GM23338 (cell line): ENCODE data around the gene PDZD8.

Source experiments
- CREB1 ChIP-seq: fragments of 250-450 bp; sonication (Bioruptor Pico); IDR thresholded peaks from 2 replicates; pipeline ENCODE4 v1.5.0; 2020; ENCODE audit warnings: low read depth, mild to moderate bottlenecking, moderate library complexity
- EZH2 ChIP-seq: fragments of 200-600 bp; sonication (generic); IDR thresholded peaks from one replicate; pipeline ENCODE4 v1.8.0; 2017; ENCODE audit warnings: antibody characterized with exemption, mild to moderate bottlenecking, low read depth; ENCODE audit not compliant: unreplicated experiment
- EZH2phosphoT487 ChIP-seq: fragments of 200-600 bp; sonication (generic); IDR thresholded peaks from one replicate; pipeline ENCODE4 v1.8.1; 2018; ENCODE audit warnings: antibody characterized with exemption; ENCODE audit not compliant: unreplicated experiment
- JUNB ChIP-seq: IDR thresholded peaks from one replicate; pipeline ENCODE4 v1.6.1; 2016; ENCODE audit warnings: antibody characterized with exemption; ENCODE audit not compliant: unreplicated experiment
- NANOG ChIP-seq: IDR thresholded peaks from 2 replicates; pipeline ENCODE4 v1.6.1; 2016; ENCODE audit warnings: antibody characterized with exemption, borderline replicate concordance
- POLR2AphosphoS5 ChIP-seq: IDR thresholded peaks from 2 replicates; pipeline ENCODE4 v1.6.1; 2016; ENCODE audit warnings: antibody characterized with exemption, low read depth
- TF ChIP-seq, protein P1 (sequence below), 2 experiments: fragments of 200-600 bp in 1 of 2; sonication (generic) in 1 of 2; conservative IDR thresholded peaks; 2 replicates each; pipeline versions ENCODE4 v1.5.1 to v1.6.1; 2016 to 2017; ENCODE audit warnings: antibody characterized with exemption in 2 of 2, low read depth in 2 of 2, mild to moderate bottlenecking in 2 of 2, moderate library complexity in 1 of 2
- TF ChIP-seq, protein P2 (sequence below): IDR thresholded peaks from one replicate; pipeline ENCODE4 v1.6.1; 2018; ENCODE audit warnings: antibody characterized with exemption; ENCODE audit not compliant: unreplicated experiment

DNA sequence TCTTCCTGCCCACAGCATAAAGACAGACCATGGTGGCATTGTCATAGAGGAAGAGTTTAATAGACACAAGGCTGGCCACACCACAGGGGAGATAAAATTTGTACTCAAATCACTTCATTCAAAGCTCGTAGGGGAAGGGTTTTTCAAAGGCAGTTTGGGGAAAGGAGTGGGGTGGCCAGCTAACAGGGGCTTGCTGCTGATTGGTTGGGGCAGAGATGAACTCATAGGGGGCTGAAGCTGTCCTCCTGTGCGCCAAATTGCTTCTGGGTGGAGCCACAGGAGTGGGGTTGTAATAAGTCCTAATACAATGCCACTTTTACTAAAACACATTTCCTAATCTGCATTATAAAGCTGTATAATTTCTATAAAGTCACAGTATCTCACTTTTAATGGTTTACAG is 22.5 kb downstream of the PDZD8 start:
- TF ChIP-seq NANOG (no peak), CREB1 (CRISPR knock-in tag) (no peak), EZH2 (no peak), POLR2AphosphoS5 (no peak), JUNB (no peak), EZH2phosphoT487 (no peak)
- TF ChIP-seq, protein P1, sequence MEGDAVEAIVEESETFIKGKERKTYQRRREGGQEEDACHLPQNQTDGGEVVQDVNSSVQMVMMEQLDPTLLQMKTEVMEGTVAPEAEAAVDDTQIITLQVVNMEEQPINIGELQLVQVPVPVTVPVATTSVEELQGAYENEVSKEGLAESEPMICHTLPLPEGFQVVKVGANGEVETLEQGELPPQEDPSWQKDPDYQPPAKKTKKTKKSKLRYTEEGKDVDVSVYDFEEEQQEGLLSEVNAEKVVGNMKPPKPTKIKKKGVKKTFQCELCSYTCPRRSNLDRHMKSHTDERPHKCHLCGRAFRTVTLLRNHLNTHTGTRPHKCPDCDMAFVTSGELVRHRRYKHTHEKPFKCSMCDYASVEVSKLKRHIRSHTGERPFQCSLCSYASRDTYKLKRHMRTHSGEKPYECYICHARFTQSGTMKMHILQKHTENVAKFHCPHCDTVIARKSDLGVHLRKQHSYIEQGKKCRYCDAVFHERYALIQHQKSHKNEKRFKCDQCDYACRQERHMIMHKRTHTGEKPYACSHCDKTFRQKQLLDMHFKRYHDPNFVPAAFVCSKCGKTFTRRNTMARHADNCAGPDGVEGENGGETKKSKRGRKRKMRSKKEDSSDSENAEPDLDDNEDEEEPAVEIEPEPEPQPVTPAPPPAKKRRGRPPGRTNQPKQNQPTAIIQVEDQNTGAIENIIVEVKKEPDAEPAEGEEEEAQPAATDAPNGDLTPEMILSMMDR (conservative IDR thresholded peaks at IDR 0.05; ENCODE audit: low read depth in 2 of 2) = no peak
- TF ChIP-seq, protein P2, sequence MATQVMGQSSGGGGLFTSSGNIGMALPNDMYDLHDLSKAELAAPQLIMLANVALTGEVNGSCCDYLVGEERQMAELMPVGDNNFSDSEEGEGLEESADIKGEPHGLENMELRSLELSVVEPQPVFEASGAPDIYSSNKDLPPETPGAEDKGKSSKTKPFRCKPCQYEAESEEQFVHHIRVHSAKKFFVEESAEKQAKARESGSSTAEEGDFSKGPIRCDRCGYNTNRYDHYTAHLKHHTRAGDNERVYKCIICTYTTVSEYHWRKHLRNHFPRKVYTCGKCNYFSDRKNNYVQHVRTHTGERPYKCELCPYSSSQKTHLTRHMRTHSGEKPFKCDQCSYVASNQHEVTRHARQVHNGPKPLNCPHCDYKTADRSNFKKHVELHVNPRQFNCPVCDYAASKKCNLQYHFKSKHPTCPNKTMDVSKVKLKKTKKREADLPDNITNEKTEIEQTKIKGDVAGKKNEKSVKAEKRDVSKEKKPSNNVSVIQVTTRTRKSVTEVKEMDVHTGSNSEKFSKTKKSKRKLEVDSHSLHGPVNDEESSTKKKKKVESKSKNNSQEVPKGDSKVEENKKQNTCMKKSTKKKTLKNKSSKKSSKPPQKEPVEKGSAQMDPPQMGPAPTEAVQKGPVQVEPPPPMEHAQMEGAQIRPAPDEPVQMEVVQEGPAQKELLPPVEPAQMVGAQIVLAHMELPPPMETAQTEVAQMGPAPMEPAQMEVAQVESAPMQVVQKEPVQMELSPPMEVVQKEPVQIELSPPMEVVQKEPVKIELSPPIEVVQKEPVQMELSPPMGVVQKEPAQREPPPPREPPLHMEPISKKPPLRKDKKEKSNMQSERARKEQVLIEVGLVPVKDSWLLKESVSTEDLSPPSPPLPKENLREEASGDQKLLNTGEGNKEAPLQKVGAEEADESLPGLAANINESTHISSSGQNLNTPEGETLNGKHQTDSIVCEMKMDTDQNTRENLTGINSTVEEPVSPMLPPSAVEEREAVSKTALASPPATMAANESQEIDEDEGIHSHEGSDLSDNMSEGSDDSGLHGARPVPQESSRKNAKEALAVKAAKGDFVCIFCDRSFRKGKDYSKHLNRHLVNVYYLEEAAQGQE = no peak
